HEK293 (cell line): ENCODE measurements around the gene MYCBPAP.

Experiments
- BCL11A ChIP-seq: fragments of 450-650 bp; formaldehyde crosslinking; IDR thresholded peaks from 2 replicates; pipeline ENCODE4 v1.5.1; 2016; ENCODE audit warnings: low read depth, missing biosample characterization, missing genetic modification characterization
- FEZF1 ChIP-seq: fragments of 450-650 bp; formaldehyde crosslinking; IDR thresholded peaks from 2 replicates; pipeline ENCODE4 v1.5.1; 2016; ENCODE audit warnings: missing biosample characterization, missing genetic modification characterization
- OSR2 ChIP-seq: fragments of 450-650 bp; formaldehyde crosslinking; IDR thresholded peaks from 2 replicates; pipeline ENCODE4 v1.5.1; 2016; ENCODE audit warnings: missing biosample characterization, missing genetic modification characterization
- SCRT2 ChIP-seq: fragments of 450-650 bp; formaldehyde crosslinking; IDR thresholded peaks from 2 replicates; pipeline ENCODE4 v1.5.1; 2016; ENCODE audit warnings: missing biosample characterization, missing genetic modification characterization
- SP7 ChIP-seq: fragments of 450-650 bp; formaldehyde crosslinking; IDR thresholded peaks from 2 replicates; pipeline ENCODE4 v1.5.1; 2016; ENCODE audit warnings: missing biosample characterization, missing genetic modification characterization
- TRIM28 ChIP-seq: IDR thresholded peaks from 2 replicates; pipeline ENCODE4 v1.6.1; 2011; ENCODE audit warnings: low read length, control low read depth, borderline replicate concordance
- YY2 ChIP-seq: fragments of 450-650 bp; formaldehyde crosslinking; IDR thresholded peaks from 2 replicates; pipeline ENCODE4 v1.5.1; 2016; ENCODE audit warnings: missing biosample characterization, missing genetic modification characterization
- ZBTB1 ChIP-seq: fragments of 450-650 bp; formaldehyde crosslinking; IDR thresholded peaks from 2 replicates; pipeline ENCODE4 v1.5.1; 2016; ENCODE audit warnings: missing biosample characterization, missing genetic modification characterization
- ZBTB7A ChIP-seq: fragments of 450-650 bp; formaldehyde crosslinking; IDR thresholded peaks from 2 replicates; pipeline ENCODE4 v1.5.1; 2016; ENCODE audit warnings: low read depth, missing biosample characterization, missing genetic modification characterization
- ZNF121 ChIP-seq: fragments of 450-650 bp; formaldehyde crosslinking; IDR thresholded peaks from 2 replicates; pipeline ENCODE4 v1.5.1; 2016; ENCODE audit warnings: missing biosample characterization, missing genetic modification characterization
- ZNF157 ChIP-seq: fragments of 450-650 bp; formaldehyde crosslinking; IDR thresholded peaks from 2 replicates; pipeline ENCODE4 v1.5.1; 2016; ENCODE audit warnings: missing biosample characterization, missing genetic modification characterization
- ZNF202 ChIP-seq: fragments of 450-650 bp; formaldehyde crosslinking; IDR thresholded peaks from 2 replicates; pipeline ENCODE4 v1.5.1; 2016; ENCODE audit warnings: missing biosample characterization, missing genetic modification characterization, borderline replicate concordance
- ZNF266 ChIP-seq: fragments of 450-650 bp; formaldehyde crosslinking; IDR thresholded peaks from 2 replicates; pipeline ENCODE4 v1.5.1; 2016; ENCODE audit warnings: missing biosample characterization, missing genetic modification characterization, low read depth
- ZNF280D ChIP-seq: fragments of 450-650 bp; formaldehyde crosslinking; IDR thresholded peaks from 2 replicates; pipeline ENCODE4 v1.5.1; 2016; ENCODE audit warnings: missing biosample characterization, missing genetic modification characterization
- ZNF302 ChIP-seq: fragments of 450-650 bp; formaldehyde crosslinking; IDR thresholded peaks from 2 replicates; pipeline ENCODE4 v1.5.1; 2016; ENCODE audit warnings: missing biosample characterization, missing genetic modification characterization, low read depth
- ZNF335 ChIP-seq: fragments of 450-650 bp; formaldehyde crosslinking; conservative IDR thresholded peaks from 2 replicates; pipeline ENCODE4 v1.5.1; 2016; ENCODE audit warnings: missing biosample characterization, missing genetic modification characterization
- ZNF37A ChIP-seq: fragments of 450-650 bp; IDR thresholded peaks from 2 replicates; pipeline ENCODE4 v1.5.1; 2018; ENCODE audit warnings: missing biosample characterization, missing genetic modification characterization
- ZNF394 ChIP-seq: fragments of 450-650 bp; formaldehyde crosslinking; IDR thresholded peaks from 2 replicates; pipeline ENCODE4 v1.5.1; 2016; ENCODE audit warnings: missing biosample characterization, missing genetic modification characterization, mild to moderate bottlenecking, moderate library complexity, borderline replicate concordance
- ZNF404 ChIP-seq: fragments of 450-650 bp; formaldehyde crosslinking; IDR thresholded peaks from 2 replicates; pipeline ENCODE4 v1.5.1; 2017; ENCODE audit warnings: missing biosample characterization, missing genetic modification characterization
- ZNF501 ChIP-seq: fragments of 450-650 bp; formaldehyde crosslinking; IDR thresholded peaks from 2 replicates; pipeline ENCODE4 v1.5.1; 2016; ENCODE audit warnings: missing biosample characterization, missing genetic modification characterization
- ZNF530 ChIP-seq: fragments of 450-650 bp; formaldehyde crosslinking; IDR thresholded peaks from 2 replicates; pipeline ENCODE4 v1.5.1; 2016; ENCODE audit warnings: low read depth, missing biosample characterization, missing genetic modification characterization
- ZNF561 ChIP-seq: fragments of 450-650 bp; IDR thresholded peaks from 2 replicates; pipeline ENCODE4 v1.5.1; 2018; ENCODE audit warnings: missing biosample characterization, missing genetic modification characterization, borderline replicate concordance
- ZNF629 ChIP-seq: fragments of 450-650 bp; formaldehyde crosslinking; IDR thresholded peaks from 2 replicates; pipeline ENCODE4 v1.5.1; 2017; ENCODE audit warnings: missing biosample characterization, missing genetic modification characterization
- ZNF658 ChIP-seq: fragments of 450-650 bp; formaldehyde crosslinking; IDR thresholded peaks from 2 replicates; pipeline ENCODE4; 2016; ENCODE audit warnings: missing biosample characterization, missing genetic modification characterization
- ZNF701 ChIP-seq: fragments of 450-650 bp; formaldehyde crosslinking; IDR thresholded peaks from 2 replicates; pipeline ENCODE4 v1.5.1; 2016; ENCODE audit warnings: missing biosample characterization, missing genetic modification characterization
- ZNF707 ChIP-seq: fragments of 450-650 bp; formaldehyde crosslinking; IDR thresholded peaks from 2 replicates; pipeline ENCODE4 v1.5.1; 2016; ENCODE audit warnings: missing biosample characterization, missing genetic modification characterization
- TF ChIP-seq, protein P1 (sequence below): fragments of 450-650 bp; formaldehyde crosslinking; IDR thresholded peaks from 2 replicates; pipeline ENCODE4 v1.5.1; 2017; ENCODE audit warnings: missing biosample characterization, missing genetic modification characterization
- TF ChIP-seq, protein P2 (sequence below): fragments of 450-650 bp; formaldehyde crosslinking; IDR thresholded peaks from 2 replicates; pipeline ENCODE4 v1.5.1; 2016; ENCODE audit warnings: missing biosample characterization, missing genetic modification characterization
- TF ChIP-seq, protein P3 (sequence below): fragments of 450-650 bp; formaldehyde crosslinking; IDR thresholded peaks from 2 replicates; pipeline ENCODE4 v1.5.1; 2016; ENCODE audit warnings: missing biosample characterization, missing genetic modification characterization
- TF ChIP-seq, protein P4 (sequence below): fragments of 450-650 bp; formaldehyde crosslinking; IDR thresholded peaks from 2 replicates; pipeline ENCODE4 v1.5.1; 2016; ENCODE audit warnings: missing biosample characterization, missing genetic modification characterization

MYCBPAP gene

DNA sequence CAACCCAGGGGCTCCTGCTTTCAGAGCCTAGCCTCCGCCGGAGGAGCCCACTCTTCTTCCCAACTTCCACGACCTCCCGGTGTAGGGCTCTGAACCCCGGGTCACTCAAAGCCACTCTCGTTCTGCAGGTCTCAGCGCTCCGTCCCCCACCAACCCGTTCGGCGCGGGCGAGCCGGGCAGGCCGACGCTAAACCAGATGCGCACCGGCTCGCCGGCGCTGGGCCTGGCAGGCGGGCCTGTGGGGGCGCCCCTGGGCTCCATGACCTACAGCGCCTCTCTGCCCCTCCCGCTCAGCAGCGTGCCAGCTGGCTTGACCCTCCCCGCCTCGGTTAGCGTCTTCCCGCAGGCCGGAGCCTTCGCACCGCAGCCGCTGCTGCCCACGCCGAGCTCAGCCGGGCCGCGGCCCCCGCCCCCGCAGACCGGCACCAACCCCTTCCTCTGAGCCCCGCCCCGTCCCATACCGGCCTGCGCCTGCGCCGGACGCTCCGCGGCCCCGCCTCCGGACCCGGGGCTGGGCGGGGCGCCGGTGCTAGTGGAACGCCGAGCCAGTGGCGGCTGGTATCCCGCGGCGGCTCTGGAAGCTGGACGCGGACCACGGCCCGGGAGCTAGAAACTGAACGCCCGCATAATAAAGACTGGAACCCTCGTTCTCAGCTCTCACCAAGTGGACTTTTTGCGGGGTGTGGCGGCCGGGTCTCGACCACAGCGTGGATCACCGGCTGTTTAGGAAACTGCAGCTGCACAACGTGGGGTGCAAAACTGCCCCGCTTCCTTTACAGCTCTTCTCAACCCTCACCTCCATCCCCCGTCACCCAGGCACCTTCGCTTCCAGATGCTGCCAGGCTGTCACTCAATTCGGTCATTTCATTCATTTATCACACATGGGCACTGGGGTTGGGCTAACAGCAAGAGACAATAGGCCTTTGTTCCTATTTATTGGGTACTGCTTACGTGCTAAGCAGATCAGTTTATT is 33.8 kb downstream of the MYCBPAP start (continued):
- TF ChIP-seq ZNF701 (tag by site-specific recombination) (no peak), ZNF629 (tag by site-specific recombination) (no peak), OSR2 (tag by site-specific recombination) (peak; percentile 54; the same call in 1 of the 2 replicates), ZNF561 (peak; percentile 67; the same call in 1 of the 2 replicates), ZNF335 (tag by site-specific recombination) (peak; percentile 52; the same call in 1 of the 2 replicates), ZNF658 (tag by site-specific recombination) (no peak), ZNF302 (tag by site-specific recombination) (no peak), ZNF404 (no peak), ZNF37A (tag by site-specific recombination) (no peak), ZNF266 (tag by site-specific recombination) (no peak), ZNF530 (tag by site-specific recombination) (no peak), ZNF501 (tag by site-specific recombination) (no peak), FEZF1 (tag by site-specific recombination) (no peak), YY2 (tag by site-specific recombination) (no peak), ZNF157 (tag by site-specific recombination) (no peak), ZBTB1 (no peak), ZNF121 (tag by site-specific recombination) (no peak), ZNF394 (tag by site-specific recombination) (no peak), SP7 (peak; percentile 54; the same call in 1 of the 2 replicates), SCRT2 (tag by site-specific recombination) (no peak), ZNF280D (tag by site-specific recombination) (no peak), ZBTB7A (tag by site-specific recombination) (peak; percentile 35; the same call in 1 of the 2 replicates), ZNF707 (tag by site-specific recombination) (no peak), BCL11A (0 out of 2 replicates have a peak, but pooled peaks have one; percentile 23), ZNF202 (tag by site-specific recombination) (no peak), TRIM28 (no peak)
- TF ChIP-seq, protein P1, sequence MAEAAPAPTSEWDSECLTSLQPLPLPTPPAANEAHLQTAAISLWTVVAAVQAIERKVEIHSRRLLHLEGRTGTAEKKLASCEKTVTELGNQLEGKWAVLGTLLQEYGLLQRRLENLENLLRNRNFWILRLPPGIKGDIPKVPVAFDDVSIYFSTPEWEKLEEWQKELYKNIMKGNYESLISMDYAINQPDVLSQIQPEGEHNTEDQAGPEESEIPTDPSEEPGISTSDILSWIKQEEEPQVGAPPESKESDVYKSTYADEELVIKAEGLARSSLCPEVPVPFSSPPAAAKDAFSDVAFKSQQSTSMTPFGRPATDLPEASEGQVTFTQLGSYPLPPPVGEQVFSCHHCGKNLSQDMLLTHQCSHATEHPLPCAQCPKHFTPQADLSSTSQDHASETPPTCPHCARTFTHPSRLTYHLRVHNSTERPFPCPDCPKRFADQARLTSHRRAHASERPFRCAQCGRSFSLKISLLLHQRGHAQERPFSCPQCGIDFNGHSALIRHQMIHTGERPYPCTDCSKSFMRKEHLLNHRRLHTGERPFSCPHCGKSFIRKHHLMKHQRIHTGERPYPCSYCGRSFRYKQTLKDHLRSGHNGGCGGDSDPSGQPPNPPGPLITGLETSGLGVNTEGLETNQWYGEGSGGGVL (tag by site-specific recombination), result no peak
- TF ChIP-seq, protein P2, sequence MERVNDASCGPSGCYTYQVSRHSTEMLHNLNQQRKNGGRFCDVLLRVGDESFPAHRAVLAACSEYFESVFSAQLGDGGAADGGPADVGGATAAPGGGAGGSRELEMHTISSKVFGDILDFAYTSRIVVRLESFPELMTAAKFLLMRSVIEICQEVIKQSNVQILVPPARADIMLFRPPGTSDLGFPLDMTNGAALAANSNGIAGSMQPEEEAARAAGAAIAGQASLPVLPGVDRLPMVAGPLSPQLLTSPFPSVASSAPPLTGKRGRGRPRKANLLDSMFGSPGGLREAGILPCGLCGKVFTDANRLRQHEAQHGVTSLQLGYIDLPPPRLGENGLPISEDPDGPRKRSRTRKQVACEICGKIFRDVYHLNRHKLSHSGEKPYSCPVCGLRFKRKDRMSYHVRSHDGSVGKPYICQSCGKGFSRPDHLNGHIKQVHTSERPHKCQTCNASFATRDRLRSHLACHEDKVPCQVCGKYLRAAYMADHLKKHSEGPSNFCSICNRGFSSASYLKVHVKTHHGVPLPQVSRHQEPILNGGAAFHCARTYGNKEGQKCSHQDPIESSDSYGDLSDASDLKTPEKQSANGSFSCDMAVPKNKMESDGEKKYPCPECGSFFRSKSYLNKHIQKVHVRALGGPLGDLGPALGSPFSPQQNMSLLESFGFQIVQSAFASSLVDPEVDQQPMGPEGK (tag by site-specific recombination), result peak; percentile 97
- TF ChIP-seq, protein P3, sequence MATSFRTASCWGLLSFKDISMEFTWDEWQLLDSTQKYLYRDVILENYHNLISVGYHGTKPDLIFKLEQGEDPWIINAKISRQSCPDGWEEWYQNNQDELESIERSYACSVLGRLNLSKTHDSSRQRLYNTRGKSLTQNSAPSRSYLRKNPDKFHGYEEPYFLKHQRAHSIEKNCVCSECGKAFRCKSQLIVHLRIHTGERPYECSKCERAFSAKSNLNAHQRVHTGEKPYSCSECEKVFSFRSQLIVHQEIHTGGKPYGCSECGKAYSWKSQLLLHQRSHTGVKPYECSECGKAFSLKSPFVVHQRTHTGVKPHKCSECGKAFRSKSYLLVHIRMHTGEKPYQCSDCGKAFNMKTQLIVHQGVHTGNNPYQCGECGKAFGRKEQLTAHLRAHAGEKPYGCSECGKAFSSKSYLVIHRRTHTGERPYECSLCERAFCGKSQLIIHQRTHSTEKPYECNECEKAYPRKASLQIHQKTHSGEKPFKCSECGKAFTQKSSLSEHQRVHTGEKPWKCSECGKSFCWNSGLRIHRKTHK (tag by site-specific recombination), result no peak
- TF ChIP-seq, protein P4, sequence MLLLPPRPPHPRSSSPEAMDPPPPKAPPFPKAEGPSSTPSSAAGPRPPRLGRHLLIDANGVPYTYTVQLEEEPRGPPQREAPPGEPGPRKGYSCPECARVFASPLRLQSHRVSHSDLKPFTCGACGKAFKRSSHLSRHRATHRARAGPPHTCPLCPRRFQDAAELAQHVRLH (tag by site-specific recombination), result no peak
